GM21786 (cell line): ENCODE results near the gene TBX19.

Source experiments
- ATAC-seq: cut with Tn5 transposase; IDR thresholded peaks from one replicate; pipeline ENCODE4 v1.9.1; 2021; ENCODE audit not compliant: unreplicated experiment

Gene TBX19

DNA sequence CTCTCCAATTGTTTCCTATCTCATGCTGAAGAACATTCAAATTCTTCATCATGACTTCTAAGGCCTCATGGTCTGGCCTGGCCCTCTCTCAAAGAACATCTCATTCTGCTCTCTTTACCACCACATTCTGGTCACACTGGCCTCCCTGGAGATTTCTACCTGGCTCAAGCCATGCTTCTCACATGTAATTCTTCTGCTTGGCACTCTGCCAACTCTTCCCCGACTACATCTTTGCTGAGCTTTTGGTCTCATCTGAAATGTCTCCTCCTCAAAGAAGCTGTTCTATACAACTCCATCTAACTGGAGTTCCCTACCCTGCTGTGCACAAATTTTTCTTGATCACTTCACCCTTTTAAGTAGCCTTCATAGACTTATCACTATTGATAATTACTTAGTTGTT is 1.4 kb upstream of the TBX19 start:
- ATAC-seq, result no peak

DNA sequence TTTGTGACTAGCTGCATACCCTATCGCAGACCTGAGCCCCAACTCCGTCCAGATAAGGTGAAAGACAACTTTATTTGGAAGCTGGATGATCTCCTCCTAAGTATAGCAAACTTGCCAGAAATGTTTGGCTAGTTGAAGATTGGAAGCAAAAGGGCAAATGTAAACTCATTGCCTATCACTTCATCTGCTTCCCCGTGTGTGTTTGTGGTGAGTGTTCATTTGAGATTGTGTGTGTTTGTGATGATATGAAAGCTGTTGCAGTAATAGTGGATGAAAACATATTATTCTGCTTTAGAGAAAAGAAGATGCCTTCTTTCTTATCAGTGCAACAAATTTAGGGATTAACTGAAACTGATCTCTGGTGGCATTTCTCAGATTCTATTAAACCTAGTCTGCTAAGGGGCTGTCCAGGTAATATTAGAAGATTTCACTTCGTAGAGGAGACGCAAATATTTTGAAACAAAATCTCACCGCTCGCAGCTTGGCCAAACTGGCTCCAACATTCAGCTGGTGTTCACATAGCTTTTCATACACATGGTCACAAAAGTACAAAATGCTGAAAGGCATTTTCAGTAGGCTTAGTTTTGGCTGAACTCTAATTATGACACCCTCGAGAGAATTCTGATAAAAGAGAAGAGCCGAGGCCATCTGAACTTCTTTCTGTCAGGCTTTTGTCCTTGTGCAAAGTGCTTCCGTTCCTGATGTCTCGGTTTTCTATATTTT is 1.1 kb downstream of the TBX19 start:
- no peak for ATAC-seq

DNA sequence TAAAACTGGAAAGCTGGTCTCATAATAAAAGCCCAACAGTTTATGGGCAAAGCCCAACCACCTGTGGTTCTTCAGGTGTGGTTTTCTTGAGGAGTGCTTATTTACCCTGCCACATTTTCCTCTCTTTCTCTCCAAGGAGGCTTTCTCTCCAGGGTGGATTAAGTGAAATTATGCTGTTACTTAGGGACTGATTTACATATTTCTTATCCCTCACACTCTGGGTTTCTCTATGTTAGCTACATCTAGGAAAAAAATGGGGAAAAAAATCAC is 4.8 kb downstream of the TBX19 start:
- no peak for ATAC-seq

DNA sequence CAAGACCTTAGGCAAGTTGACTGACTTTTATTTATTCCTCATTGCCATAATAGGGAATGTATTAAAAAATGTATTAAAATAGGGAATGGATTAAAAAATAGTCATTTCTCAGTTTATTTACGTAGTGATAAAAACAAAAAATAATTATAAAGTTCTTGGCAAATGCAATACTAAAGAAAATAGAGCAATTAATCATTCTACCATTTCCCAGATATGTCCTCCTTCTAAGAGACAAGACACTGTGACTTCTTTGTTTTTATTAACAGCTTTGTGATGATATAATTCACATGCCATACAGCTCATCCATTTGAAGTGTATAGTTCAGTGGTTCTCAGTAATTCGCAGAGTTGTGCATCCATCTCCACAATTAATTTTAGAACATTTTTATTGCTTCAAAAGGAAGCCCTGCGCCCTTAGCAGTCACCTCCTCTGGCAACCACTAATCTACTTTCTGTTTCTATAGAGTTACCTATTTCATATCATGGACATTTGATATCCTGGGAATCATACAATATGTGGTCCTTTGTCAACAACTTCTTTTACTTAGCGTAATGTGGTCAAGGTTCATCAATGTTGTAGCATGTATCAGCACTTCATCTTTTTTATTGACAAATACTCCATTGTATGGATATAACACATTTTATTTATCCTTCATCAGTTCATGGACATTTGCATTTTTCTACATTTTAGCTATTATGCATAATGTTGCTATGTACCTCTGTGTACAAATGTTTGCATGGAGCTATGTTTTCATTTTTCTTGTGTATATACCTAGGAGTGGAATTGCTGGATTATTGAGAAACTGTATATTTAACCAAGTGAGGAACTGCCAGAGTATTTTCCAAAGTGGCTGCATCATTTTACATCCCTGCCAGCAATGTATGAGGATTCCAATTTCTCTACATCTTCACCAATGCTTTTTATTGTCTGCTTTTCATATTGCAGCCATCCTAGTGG is 5.6 kb downstream of the TBX19 start:
- no peak for ATAC-seq

DNA sequence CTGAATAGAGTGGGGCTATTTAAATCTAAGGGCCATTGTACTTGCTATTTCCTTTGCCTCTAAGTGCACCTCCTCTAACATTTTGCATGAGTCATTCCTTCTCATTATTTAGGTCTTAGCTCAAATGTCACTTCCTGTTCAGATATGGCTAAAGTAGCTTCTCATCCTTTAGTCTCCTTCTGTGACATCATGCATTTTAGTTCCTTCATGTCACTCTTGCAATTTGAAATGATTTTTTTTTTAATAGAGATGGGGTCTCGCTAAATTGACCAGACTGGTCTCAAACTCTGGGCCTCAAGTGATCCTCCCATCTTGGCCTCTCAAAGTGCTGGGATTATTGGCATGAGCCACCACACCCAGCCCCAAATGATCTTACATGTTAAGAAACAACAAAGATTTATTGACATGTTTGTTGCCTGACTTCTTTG is 6.6 kb downstream of the TBX19 start:
- no peak for ATAC-seq

DNA sequence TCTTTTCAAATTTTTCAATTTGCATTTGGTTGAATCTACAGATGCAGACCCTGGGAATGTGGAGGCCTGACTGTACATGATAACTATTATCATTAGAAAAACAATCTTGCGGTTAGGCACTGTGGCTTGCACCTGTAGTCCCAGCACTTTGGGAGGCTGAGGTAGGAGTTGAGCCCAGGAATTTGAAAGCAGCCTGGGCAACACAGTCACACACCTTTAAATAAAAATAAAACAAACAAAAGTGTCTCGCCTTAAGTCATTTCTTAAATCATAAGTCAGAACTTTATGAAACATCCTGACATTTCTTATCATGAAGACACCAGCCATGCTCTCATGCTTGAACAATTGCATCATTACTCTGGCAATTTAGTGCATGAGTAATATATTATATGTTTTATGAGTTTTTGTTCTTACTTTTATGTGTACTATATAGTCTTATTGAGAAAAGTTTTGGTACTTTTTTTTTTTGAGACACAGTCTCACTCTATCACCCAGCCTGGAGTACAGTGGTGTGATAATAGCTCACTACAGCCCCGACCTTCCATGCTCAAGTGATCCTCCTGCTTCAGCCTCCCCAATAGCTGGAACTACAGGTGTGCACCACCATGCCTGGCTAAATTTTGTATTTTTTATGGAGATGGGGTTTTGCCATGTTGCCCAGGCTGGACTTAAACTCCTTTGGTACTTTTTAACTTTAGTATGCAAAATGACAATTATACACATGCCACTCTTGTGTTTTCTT is 7.8 kb downstream of the TBX19 start:
- ATAC-seq, result no peak

DNA sequence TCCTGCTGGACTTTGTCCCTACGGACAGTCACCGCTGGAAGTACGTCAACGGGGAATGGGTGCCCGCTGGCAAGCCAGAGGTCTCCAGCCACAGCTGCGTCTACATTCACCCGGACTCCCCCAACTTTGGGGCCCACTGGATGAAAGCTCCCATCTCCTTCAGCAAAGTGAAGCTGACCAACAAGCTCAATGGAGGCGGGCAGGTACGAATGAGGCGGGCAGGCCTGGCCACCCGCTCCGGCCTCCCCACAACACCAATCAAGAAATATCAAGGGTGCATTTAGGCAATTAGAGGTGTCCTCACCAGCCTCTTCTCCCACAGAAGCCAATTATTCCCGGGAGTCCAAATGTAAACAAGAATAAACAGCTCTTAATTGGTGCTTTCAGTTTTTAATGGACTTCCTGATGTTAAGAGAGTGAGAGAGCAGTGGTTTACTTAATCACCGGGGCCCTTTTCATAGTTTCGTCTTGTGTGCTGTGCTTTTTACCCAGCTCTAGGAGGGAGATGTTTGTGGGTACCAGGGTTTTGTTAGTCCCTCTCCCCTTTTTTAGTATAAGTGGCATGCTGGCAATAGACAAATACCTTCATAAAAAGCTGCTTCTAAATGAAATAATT is 10.7 kb downstream of the TBX19 start:
- no peak for ATAC-seq

DNA sequence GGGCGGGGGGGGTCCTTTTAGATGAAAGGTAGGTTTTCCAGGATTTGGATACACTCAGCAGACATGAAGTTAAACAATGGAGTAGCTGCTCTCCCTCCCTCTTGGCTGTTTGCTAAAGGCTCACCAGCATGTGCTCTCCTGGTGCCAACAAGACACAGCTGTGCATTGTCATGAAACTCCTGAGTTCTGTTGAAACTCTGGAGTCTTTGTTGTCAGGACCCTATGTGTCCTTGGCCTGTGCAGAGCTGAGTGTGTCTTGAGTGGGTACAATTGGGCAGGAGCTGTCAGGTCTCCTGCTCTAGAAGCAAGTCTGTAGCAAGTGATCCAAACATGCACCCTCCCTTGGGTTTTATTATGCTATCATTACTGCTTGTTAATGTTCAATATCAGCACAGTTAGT is 12.7 kb downstream of the TBX19 start:
- no peak for ATAC-seq

DNA sequence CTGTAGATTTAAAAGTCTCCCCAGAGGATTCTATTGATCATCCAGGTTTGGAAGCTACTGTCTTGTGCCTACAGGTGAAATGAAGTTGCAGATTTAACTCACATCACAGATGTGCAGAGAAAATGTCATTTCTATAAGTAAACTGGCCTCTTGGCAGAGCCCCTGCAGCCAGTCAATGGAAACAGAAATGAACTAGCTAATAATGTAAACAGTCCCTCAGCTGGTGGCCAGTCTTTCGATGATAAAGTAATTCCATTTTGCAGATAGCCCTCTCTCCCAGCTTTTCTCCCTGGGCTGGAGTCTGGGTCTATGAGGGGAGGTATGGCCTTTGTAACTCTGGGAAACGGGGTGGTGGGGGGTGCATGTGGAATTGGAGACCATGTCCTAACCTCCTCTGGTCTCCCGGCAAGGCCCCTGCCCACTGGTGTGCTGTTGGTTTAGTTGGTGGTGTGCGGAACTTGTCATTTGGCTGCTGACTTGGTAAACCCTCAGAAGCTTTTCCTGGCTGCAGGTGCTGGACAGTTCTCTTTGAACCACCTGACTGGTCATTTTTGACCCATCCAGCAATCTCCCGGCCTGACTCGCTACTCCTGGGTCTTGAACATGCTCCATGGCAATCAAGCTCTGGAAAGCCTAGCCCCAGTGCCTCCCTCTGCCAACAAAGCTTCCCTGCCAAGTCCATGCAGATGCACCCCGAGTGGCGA is 14.9 kb downstream of the TBX19 start:
- ATAC-seq, result no peak

DNA sequence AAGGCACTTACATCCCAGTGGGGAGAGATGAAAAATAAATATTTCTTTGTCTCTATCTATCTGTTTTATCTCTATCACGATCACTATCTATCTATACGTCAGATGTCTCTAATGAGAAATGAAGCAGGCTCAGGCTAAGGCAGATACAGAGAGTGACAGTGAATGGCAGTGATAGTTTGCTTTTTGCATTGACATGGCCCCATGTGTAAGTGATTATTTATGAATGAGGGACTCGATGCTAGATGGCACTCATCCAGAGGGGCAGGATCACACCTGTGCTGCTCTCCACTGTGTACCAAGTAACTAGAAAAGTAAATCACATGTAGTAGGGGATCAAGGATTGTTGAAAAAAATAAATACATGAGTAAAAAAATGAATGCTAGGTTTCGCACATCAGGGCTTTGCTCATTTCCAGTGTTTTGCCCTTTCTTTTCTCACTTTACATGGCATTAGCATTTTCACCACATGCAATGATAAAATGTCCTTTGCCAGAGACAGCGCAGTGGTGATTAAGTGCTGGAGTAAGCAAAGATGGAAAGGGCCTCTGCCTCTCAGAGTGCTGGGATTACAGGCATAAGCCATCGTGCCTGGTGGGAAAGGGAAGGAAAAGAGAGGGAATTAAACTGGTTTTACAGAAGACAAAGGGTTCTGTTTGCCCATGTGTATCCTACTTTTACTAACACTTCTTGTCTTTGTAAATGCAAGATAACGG is 16.5 kb downstream of the TBX19 start:
- no peak for ATAC-seq

DNA sequence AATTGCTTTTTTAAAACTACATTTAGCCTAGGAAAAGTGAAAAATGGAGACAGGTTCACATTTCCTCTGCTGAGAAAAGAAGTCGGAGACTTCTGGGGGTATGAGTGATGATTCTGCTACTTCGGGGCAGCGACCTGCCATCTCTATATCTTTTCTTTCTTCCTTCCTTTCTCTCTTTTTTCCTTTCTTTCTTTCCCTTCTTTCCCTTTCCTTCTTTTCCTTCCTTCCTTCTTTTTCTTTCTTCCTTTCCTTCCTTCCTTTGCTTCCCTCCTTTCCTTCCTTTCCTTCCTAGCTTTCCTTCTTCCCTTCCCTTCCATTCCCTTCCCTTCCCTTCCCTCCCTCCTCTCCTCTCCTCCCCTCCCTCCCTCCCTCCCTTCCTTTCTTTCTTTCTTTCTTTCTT is 17.8 kb downstream of the TBX19 start:
- ATAC-seq, result no peak

DNA sequence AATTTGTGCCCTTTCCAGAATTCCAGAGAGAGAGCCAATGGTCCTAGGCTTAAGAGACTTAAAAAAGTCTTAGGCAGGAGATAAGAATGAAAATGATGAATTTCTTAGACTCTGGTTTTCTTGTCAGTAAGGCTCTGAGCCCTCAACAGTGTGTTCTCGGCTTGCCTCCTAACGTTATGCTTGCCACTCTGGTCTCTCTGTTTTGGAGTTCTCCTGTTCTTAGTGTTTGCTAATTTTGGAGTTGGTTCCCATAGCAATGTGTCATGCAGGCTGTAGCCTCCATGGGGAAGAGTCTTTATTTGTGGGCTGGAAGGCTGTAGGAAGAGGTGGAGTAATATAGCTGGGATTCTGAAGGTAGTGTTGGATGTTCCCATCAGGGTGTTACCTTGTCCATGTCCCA is 19.9 kb downstream of the TBX19 start:
- no peak for ATAC-seq

DNA sequence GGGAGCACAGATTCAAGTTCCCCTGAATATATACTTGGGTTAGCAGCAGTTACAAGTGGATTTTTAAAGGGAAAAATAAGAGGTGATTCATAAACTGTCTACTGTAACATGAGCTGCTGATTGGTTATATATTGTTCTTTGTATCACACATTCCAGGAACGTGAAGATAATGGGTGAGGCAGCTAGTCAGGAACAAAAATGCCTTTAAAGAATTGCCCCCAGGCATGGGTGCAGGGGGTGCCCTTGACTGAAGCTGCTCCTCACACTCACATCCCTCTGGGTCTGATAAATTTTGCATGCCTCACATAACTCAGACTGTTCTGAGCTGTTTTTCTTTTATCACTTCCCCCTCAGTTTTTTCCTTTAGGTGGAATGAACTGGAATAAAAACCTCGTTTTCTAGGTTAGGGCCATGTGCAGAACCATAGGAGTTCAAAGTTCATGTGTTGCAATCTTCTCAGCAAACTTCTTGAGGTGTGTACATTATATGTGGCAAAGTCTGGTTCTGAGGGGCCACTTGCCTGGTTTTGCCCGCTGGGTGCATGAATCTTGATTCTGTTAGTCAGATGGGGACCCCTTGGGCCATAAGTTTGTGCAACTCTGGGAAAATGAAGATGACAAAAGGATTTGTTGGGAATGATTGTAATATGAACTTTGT is 21.1 kb downstream of the TBX19 start:
- no peak for ATAC-seq

DNA sequence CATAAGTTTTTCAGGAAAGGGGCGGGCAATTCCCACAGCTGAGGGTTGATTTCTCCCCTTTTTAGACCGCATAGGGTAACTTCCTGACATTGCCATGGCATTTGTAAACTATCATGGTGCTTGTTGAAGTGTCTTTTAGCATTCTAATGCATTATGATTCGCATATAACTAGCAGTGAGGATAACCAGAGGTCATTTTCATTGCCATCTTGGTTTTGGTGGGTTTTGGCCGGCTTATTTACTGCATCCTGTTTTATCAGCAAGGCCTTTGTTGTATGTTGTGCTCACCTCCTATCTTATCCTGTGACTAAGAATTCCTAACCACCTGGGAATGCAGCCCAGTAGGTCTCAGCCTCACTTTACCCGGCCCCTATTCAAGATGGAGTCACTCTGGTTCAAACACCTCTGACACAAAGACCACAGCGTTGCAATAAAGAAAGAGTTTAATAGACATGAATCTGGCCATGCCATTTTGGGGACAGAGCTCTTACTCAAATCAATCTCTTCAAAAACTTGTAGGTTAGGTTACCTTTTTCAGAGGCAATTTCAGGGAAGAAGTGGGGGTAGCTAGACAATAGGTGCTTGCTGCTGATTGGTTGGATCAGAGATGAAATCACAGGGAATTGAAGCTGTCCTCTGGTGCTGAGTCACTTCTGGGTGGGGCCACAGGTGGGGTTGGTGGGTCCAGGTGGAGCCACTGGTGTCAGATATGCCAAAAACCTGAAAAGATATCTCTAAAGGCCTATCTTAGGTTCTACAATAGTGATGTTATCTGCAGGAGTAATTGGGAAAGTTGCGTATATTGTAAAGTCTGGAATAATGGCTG is 23.3 kb downstream of the TBX19 start:
- ATAC-seq, result no peak

DNA sequence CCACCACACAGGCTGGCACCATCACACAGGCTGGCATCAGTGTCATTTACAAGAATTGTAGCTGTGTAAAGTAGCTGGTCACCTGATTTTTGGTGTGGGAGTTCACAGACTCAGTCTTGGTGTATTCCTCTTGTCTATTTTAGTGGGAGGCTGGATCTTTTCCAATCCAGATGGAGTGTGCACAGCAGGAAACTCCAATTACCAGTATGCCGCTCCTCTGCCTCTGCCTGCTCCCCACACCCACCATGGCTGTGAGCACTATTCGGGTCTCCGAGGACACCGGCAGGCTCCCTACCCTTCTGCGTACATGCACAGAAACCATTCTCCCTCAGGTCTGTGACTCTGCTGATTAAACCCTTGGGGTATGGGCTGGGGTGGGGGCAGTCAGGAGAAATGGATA is 24.2 kb downstream of the TBX19 start:
- no peak for ATAC-seq

DNA sequence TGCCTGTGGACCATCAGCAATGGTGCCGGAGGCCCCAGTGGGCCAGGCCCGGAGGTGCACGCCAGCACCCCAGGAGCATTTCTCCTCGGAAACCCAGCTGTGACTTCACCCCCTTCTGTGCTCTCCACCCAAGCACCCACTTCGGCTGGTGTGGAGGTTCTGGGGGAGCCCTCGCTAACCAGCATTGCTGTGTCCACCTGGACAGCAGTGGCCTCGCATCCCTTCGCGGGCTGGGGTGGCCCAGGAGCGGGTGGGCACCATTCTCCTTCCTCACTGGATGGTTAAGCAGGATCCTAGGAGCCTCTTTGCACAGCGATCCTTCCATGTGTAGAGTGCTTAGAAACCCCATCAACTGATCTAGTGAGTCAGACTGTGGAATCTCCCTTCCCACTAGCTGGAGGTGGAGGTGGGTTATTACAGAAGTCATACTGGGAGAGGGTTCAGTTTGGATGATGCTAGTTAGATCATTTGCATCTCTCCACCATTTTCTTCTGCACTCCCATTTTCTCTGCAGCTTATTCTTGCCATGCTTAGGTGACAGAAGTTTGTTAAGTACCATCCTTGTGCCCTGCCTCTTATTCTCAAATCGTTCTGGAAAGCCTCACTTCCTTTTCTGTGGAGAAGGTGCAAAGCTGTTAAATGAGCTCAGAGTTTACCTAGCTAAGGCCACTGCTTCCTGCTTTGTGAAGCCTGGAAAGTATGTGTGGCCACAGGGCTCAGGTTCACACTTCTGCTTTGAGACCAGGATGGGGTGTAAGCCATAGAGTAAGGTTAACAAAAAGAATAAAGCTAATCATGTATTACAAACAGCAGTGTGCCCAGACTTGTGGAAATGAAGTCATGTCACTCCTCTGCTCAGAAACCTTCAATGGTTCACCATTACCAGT is 32.3 kb downstream of the TBX19 start:
- ATAC-seq, result no peak

DNA sequence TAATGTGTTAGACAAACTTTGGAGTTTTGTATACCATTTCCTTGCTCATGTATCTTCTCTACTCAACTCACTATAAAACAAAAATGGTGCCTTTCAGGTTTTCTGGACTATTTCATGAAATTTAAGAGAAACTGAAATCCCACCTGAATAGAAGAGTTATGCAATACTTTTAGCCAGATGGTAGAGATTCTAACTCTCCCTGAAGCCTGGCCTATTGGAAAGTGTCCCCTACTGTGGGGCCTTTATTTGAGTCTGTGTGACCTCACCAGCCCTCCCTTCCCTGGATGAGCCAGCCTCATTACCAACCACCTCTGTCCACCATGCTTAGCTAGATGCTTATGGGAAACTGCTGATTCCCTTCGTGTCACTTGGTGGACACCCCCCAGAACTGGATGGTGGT is 35.5 kb downstream of the TBX19 start:
- no peak for ATAC-seq

DNA sequence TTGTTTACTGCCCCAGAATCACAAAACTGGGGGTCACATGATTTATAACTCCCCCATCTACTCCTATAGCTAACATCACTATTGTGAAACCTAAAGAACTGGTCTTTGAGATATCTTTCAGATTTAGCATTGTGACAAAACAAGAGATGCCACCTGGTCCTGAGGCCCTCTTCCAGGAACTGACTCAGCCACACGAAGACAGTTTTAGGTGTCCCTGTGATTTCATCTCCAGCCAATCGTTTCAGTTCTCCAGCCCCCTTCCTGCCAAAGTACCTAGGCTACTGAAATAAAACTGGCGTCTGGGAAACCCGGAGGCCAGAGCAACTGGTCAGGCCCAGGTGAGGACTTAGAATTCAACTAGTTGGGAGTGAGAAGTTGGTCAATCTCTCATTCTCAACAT is 36.6 kb downstream of the TBX19 start:
- ATAC-seq, result no peak
